ENCODE data around the gene GNS. TPM values are rescaled to one million over a fixed set of nuclear protein-coding genes. Genes with fewer than 3 reads are reported as not detected.

GNS gene
- total and polyA plus RNA-seq, 10 of the 15 experiments (the other 5 are each of a cell fraction or from before 2014, with no cell fraction given), result 4.1 to 33.8 (median 19.1) TPM

- TF ChIP-seq KLF5 (IDR thresholded peaks at IDR 0.05; ENCODE audit: partially characterized antibody), result no peak
Observed at GRCh38 chr12:64744422-64745258, 14.6 kb downstream of the GNS start (continued).

GRCh38 chr12:64743206-64743605 is 16.0 kb downstream of the GNS start:
- SMC1A ChIA-PET (ENCODE audit: uncharacterized antibody, unreplicated experiment), result interaction anchor here (1.0 to 1.4 kb wide), 2 partner anchors 12 to 14 kb away, joined by 3 read pairs; no protein-coding TSS in a partner anchor
- H3K4me1 ChIP-seq (ENCODE audit: control insufficient read depth, insufficient read depth, low read length), result no peaks in the 10 kb centered on the region
- no peaks in the 10 kb centered on the region for H3K79me2 ChIP-seq (ENCODE audit: control insufficient read depth, insufficient read depth, low read length)
- no peak overlapping the region for H2AFZ ChIP-seq (ENCODE audit: control insufficient read depth, low read depth, low read length)
- 97% methylated on average over 3 of the region's 3 CpGs for WGBS (ENCODE audit: insufficient coverage, insufficient replicate concordance, low lambda C conversion rate, missing lambda C conversion rate)
- no peak overlapping the region for H3K9ac ChIP-seq (ENCODE audit: control insufficient read depth, insufficient read depth, low read length)
- BruUV-seq (replicated peaks), result no TSS peak
- in situ Hi-C loops (cut with MboI), result no loop called here
- FAIRE-seq, result no peak
- RAD21 ChIA-PET (ENCODE audit: unreplicated experiment), result no interaction called here
- intact Hi-C loops (cut with micrococcal nuclease; ENCODE audit: unreplicated experiment), result no loop called here
- no peak for DNase-seq (ENCODE audit: low read depth, low spot score)
- POLR2A ChIA-PET, result interaction anchor here (1.5 kb wide), 1 partner anchor 27 kb away, joined by 4 read pairs; no protein-coding TSS in a partner anchor
- no peaks in the 10 kb centered on the region for H3K27me3 ChIP-seq (replicated peaks in 1 of 2; ENCODE audit: control insufficient read depth in 2 of 2, insufficient read depth in 2 of 2, low read length in 1 of 2)
- no peak overlapping the region for H3K4me2 ChIP-seq (ENCODE audit: control insufficient read depth, insufficient read depth)
- H4K20me1 ChIP-seq (ENCODE audit: control insufficient read depth, insufficient read depth), result no peaks in the 10 kb centered on the region
- CTCF ChIA-PET, result interaction anchor here (1.9 kb wide), 1 partner anchor 59 kb away, joined by 5 read pairs; no protein-coding TSS in a partner anchor
- no peak for ATAC-seq
- no peaks in the 10 kb centered on the region for H3K9me3 ChIP-seq (replicated peaks; ENCODE audit: control insufficient read depth, insufficient read depth, low read length)
- no peak overlapping the region for H3K27ac ChIP-seq (ENCODE audit: control insufficient read depth, insufficient read depth)
- H3K36me3 ChIP-seq (ENCODE audit: control insufficient read depth in 2 of 2, insufficient read depth in 2 of 2, low read length in 1 of 2), result peaks cover 0 to 15% of the 10 kb centered on the region in 2 experiments
- no peak overlapping the region for H3K4me3 ChIP-seq
- TF ChIP-seq MLLT1 (IDR thresholded peaks at IDR 0.05) (no peak), EED (IDR thresholded peaks at IDR 0.05; ENCODE audit: low read depth) (no peak), ZSCAN29 (IDR thresholded peaks at IDR 0.05) (no peak), E2F8 (IDR thresholded peaks at IDR 0.05; ENCODE audit: low read depth, partially characterized antibody) (no peak), SKIL (IDR thresholded peaks at IDR 0.05; ENCODE audit: low read depth, poor library complexity, severe bottlenecking) (no peak), NR2F1 (conservative IDR thresholded peaks at IDR 0.05) (no peak), BCLAF1 (IDR thresholded peaks at IDR 0.05) (no peak), HDAC2 (IDR thresholded peaks at IDR 0.05) (no peak), ATF3 (IDR thresholded peaks at IDR 0.05; ENCODE audit: borderline replicate concordance, extremely low read depth, low read depth, low read length) (no peak), RCOR1 (conservative IDR thresholded peaks at IDR 0.05; ENCODE audit: low read depth, low read length) (no peak)

Measured in GM12878 (cell line).